A673 (cell line): ENCODE data around the gene MFN2.

ENCODE experiments used
- EZH2 ChIP-seq: fragments of 200-600 bp; sonication (generic); IDR thresholded peaks from 2 replicates; pipeline ENCODE4 v1.6.1; 2017; ENCODE audit warnings: borderline replicate concordance, low read depth, mild to moderate bottlenecking, mixed read lengths, antibody characterized with exemption, low read length; ENCODE audit not compliant: poor library complexity, severe bottlenecking
- TF ChIP-seq, protein P1 (sequence below): fragments of 300-800, 200-600 bp; sonication (generic); conservative IDR thresholded peaks from 2 replicates; pipeline ENCODE4 v1.5.1; 2017; ENCODE audit warnings: low read depth, mild to moderate bottlenecking, antibody characterized with exemption, low read length, moderate library complexity, mixed read lengths

DNA sequence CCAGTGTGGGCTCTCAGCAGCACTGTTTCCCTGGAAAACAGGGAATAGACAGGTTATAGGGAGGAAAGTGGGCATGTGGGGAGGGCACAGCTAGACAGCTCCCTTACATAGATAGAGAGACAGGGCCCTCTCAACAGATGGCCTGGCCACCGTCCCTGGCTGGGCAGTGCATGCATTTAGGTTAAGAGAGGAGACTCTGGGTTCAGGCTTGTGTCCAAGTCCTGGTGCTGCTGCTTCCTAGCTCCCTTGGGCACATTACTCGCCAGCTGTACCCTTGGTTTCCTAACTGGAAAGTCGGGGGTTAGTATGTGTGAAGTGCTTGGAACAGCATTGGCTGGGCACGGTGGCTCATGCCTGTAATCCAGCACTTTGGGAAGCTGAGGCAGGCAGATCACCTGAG lies 36.6 kb upstream of the MFN2 start:
- TF ChIP-seq, protein P1, sequence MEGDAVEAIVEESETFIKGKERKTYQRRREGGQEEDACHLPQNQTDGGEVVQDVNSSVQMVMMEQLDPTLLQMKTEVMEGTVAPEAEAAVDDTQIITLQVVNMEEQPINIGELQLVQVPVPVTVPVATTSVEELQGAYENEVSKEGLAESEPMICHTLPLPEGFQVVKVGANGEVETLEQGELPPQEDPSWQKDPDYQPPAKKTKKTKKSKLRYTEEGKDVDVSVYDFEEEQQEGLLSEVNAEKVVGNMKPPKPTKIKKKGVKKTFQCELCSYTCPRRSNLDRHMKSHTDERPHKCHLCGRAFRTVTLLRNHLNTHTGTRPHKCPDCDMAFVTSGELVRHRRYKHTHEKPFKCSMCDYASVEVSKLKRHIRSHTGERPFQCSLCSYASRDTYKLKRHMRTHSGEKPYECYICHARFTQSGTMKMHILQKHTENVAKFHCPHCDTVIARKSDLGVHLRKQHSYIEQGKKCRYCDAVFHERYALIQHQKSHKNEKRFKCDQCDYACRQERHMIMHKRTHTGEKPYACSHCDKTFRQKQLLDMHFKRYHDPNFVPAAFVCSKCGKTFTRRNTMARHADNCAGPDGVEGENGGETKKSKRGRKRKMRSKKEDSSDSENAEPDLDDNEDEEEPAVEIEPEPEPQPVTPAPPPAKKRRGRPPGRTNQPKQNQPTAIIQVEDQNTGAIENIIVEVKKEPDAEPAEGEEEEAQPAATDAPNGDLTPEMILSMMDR: no peak
- TF ChIP-seq EZH2: no peak
